H9 (cell line): ENCODE data around the gene PTPN12. TPM values are rescaled to one million over a fixed set of nuclear protein-coding genes. Genes with fewer than 3 reads are reported as not detected.

Experiments used
- DNase-seq: peaks from one replicate; pipeline ENCODE4 v3.0.0-alpha.2; 2017
- H2AFZ ChIP-seq: one replicate; pipeline ENCODE4 v1.6.1; 2013; ENCODE audit warnings: mild to moderate bottlenecking, low read length, control low read depth, moderate library complexity
- H2AK5ac ChIP-seq: 2 replicates; pipeline ENCODE4 v1.6.1; 2013; ENCODE audit warnings: low read length, control low read depth, mixed read lengths; ENCODE audit not compliant: insufficient read length
- H2BK120ac ChIP-seq: one replicate; pipeline ENCODE4 v1.6.1; 2013; ENCODE audit warnings: low read depth, mild to moderate bottlenecking, low read length, control low read depth, inconsistent platforms; ENCODE audit not compliant: poor library complexity, severe bottlenecking
- H2BK12ac ChIP-seq: 2 replicates; pipeline ENCODE4 v1.6.1; 2013; ENCODE audit warnings: low read length, control low read depth, mixed read lengths, low read depth; ENCODE audit not compliant: insufficient read length
- H2BK15ac ChIP-seq: 2 replicates; pipeline ENCODE4 v1.6.1; 2013; ENCODE audit warnings: low read depth, low read length, control low read depth
- H2BK20ac ChIP-seq: one replicate; pipeline ENCODE4 v1.6.1; 2013; ENCODE audit warnings: low read depth, mild to moderate bottlenecking, low read length, control low read depth, inconsistent platforms; ENCODE audit not compliant: poor library complexity, severe bottlenecking
- H2BK5ac ChIP-seq: 2 replicates; pipeline ENCODE4 v1.6.1; 2013; ENCODE audit warnings: low read length, control low read depth, mixed read lengths; ENCODE audit not compliant: insufficient read length
- H3K14ac ChIP-seq: 2 replicates; pipeline ENCODE4 v1.6.1; 2013; ENCODE audit warnings: low read length, control low read depth; ENCODE audit not compliant: insufficient read depth
- H3K18ac ChIP-seq: 2 replicates; pipeline ENCODE4 v1.6.1; 2013; ENCODE audit warnings: low read depth, mild to moderate bottlenecking, mixed read lengths, low read length, control low read depth; ENCODE audit not compliant: insufficient read length
- H3K23ac ChIP-seq: 2 replicates; pipeline ENCODE4 v1.6.1; 2013; ENCODE audit warnings: low read length, control low read depth, mixed read lengths, low read depth; ENCODE audit not compliant: insufficient read length
- H3K23me2 ChIP-seq: 2 replicates; pipeline ENCODE4 v1.6.1; 2013; ENCODE audit warnings: low read depth, mild to moderate bottlenecking, mixed read lengths, low read length, control low read depth; ENCODE audit not compliant: insufficient read length, poor library complexity, severe bottlenecking
- H3K27ac ChIP-seq: 2 replicates; pipeline ENCODE4 v1.5.1; 2013; ENCODE audit warnings: low read length, control low read depth, mixed read lengths, low read depth; ENCODE audit not compliant: insufficient read length
- H3K27me3 ChIP-seq: 2 replicates; pipeline ENCODE4 v1.6.1; 2013; ENCODE audit warnings: low read length, control low read depth, inconsistent platforms; ENCODE audit not compliant: insufficient read depth
- H3K4ac ChIP-seq: 2 replicates; pipeline ENCODE4 v1.6.1; 2013; ENCODE audit warnings: low read depth, mild to moderate bottlenecking, control low read depth, inconsistent platforms, low read length, moderate library complexity
- H3K4me1 ChIP-seq: 2 replicates; pipeline ENCODE4 v1.6.1; 2013; ENCODE audit warnings: low read length, control low read depth, inconsistent platforms; ENCODE audit not compliant: insufficient read depth
- H3K4me2 ChIP-seq: 2 replicates; pipeline ENCODE4 v1.6.1; 2013; ENCODE audit warnings: low read length, control low read depth, mixed read lengths; ENCODE audit not compliant: insufficient read length, insufficient read depth
- H3K56ac ChIP-seq: 2 replicates; pipeline ENCODE4 v1.6.1; 2013; ENCODE audit warnings: low read depth, mild to moderate bottlenecking, mixed read lengths, low read length, control low read depth; ENCODE audit not compliant: insufficient read length
- H3K79me1 ChIP-seq: 2 replicates; pipeline ENCODE4 v1.6.1; 2013; ENCODE audit warnings: low read depth, mild to moderate bottlenecking, moderate library complexity, low read length, control low read depth, inconsistent platforms; ENCODE audit not compliant: insufficient read depth, poor library complexity, severe bottlenecking
- H3K79me2 ChIP-seq: 2 replicates; pipeline ENCODE4 v1.6.1; 2013; ENCODE audit warnings: low read length, control low read depth, inconsistent platforms; ENCODE audit not compliant: insufficient read depth
- H3K9ac ChIP-seq: 2 replicates; pipeline ENCODE4 v1.6.1; 2013; ENCODE audit warnings: low read length, control low read depth, mixed read lengths; ENCODE audit not compliant: insufficient read length; ENCODE audit errors: extremely low read depth
- H3K9me3 ChIP-seq: one replicate; pipeline ENCODE4 v1.6.1; 2013; ENCODE audit warnings: low read depth, low read length, inconsistent platforms; ENCODE audit not compliant: control insufficient read depth
- H3T11ph ChIP-seq: one replicate; pipeline ENCODE4 v1.6.1; 2013; ENCODE audit warnings: mild to moderate bottlenecking, low read length, control low read depth, inconsistent platforms
- H4K20me1 ChIP-seq: one replicate; pipeline ENCODE4 v1.6.1; 2013; ENCODE audit not compliant: control insufficient read depth, insufficient read length, insufficient read depth
- H4K5ac ChIP-seq: 2 replicates; pipeline ENCODE4 v1.6.1; 2013; ENCODE audit warnings: low read depth, mild to moderate bottlenecking, mixed read lengths, low read length, control low read depth; ENCODE audit not compliant: insufficient read length
- H4K8ac ChIP-seq: replicated peaks from 2 replicates; pipeline ENCODE4 v1.6.1; 2013; ENCODE audit warnings: low read length, control low read depth, mixed read lengths, low read depth; ENCODE audit not compliant: insufficient read length
- H4K91ac ChIP-seq: 2 replicates; pipeline ENCODE4 v1.6.1; 2013; ENCODE audit warnings: low read depth, mild to moderate bottlenecking, moderate library complexity, mixed read lengths, low read length, control low read depth; ENCODE audit not compliant: insufficient read length
- H3K27ac Mint-ChIP-seq, 3 experiments: 2 replicates in 2 of 3; 3 replicates in 1 of 3; pipeline ENCODE4 v1.8.0; 2020 to 2021; ENCODE audit warnings: mixed read lengths in 3 of 3, mild to moderate bottlenecking in 1 of 3, moderate library complexity in 1 of 3
- H3K27me3 Mint-ChIP-seq: 2 replicates; pipeline ENCODE4 v1.8.0; 2021; ENCODE audit warnings: low read depth, mild to moderate bottlenecking, moderate library complexity, mixed read lengths
- H3K36me3 Mint-ChIP-seq, 3 experiments: 2 replicates in 2 of 3; 3 replicates in 1 of 3; pipeline ENCODE4 v1.8.0; 2020 to 2021; ENCODE audit warnings: low read depth in 3 of 3, mixed read lengths in 3 of 3; ENCODE audit not compliant: insufficient read depth in 1 of 3
- H3K4me1 Mint-ChIP-seq, 2 experiments: 2 replicates each; pipeline ENCODE4 v1.8.0; 2020; ENCODE audit warnings: mixed read lengths in 2 of 2
- H3K4me3 Mint-ChIP-seq, 2 experiments: 2 replicates in 1 of 2; 3 replicates in 1 of 2; pipeline ENCODE4 v1.8.0; 2020 to 2021; ENCODE audit warnings: mild to moderate bottlenecking in 2 of 2, mixed read lengths in 2 of 2, moderate library complexity in 1 of 2
- H3K9me3 Mint-ChIP-seq, 2 experiments: 2 replicates in 1 of 2; 3 replicates in 1 of 2; pipeline ENCODE4 v1.8.0; 2020; ENCODE audit warnings: mild to moderate bottlenecking in 2 of 2, mixed read lengths in 2 of 2, moderate library complexity in 1 of 2
- CTCF ChIP-seq: fragments of 200-600 bp; sonication (generic); conservative IDR thresholded peaks from 3 replicates; pipeline ENCODE4 v1.8.0; 2021; ENCODE audit warnings: antibody characterized with exemption, mild to moderate bottlenecking
- WGBS: extraction: QIAGEN DNeasy Blood & Tissue Kit; methylation state at CpG from one replicate; pipeline ENCODE4 v1.1.7; 2013; ENCODE audit warnings: missing lambda C conversion rate, low lambda C conversion rate, mixed read lengths; ENCODE audit not compliant: insufficient read length; ENCODE audit errors: extremely low coverage; 5-methylcytosine and 5-hydroxymethylcytosine counted together
- total RNA-seq: library from RNA; stranded (reverse); gene quantifications from 2 replicates; pipeline ENCODE4 v1.2.1, GENCODE V29; 2021

The PTPN12 gene
- total RNA-seq, 1 experiment from 2014 or later, result 128 TPM

GRCh38 chr7:77658928-77659327 is 121.8 kb downstream of the PTPN12 start:
- H4K5ac ChIP-seq, result no peak overlapping the region
- no peak overlapping the region for H2AK5ac ChIP-seq
- H3K9ac ChIP-seq, result no peak overlapping the region
- H3K9me3 ChIP-seq, result no peaks in the 10 kb centered on the region
- no peak overlapping the region for H2AFZ ChIP-seq
- H3T11ph ChIP-seq, result no peak overlapping the region
- no peaks in the 10 kb centered on the region for H3K23me2 ChIP-seq
- no peaks in the 10 kb centered on the region for H3K79me2 ChIP-seq
- no peak overlapping the region for H3K23ac ChIP-seq
- H3K79me1 ChIP-seq, result no peaks in the 10 kb centered on the region
- H3K56ac ChIP-seq, result no peak overlapping the region
- no peaks in the 10 kb centered on the region; a peak in 1 of 5 replicates for H3K9me3 Mint-ChIP-seq
- no peak overlapping the region for H4K8ac ChIP-seq
- peaks cover 3 to 40% (median 9%) of the 10 kb centered on the region in 3 experiments; a peak in 6 of 7 replicates for H3K36me3 Mint-ChIP-seq
- H3K27ac Mint-ChIP-seq, result no peak overlapping the region; a peak in 1 of 7 replicates
- H3K4me3 Mint-ChIP-seq, result no peak overlapping the region
- no peaks in the 10 kb centered on the region for H3K27me3 Mint-ChIP-seq
- H2BK5ac ChIP-seq, result no peak overlapping the region
- H4K91ac ChIP-seq, result no peak overlapping the region
- H3K4ac ChIP-seq, result no peak overlapping the region
- no peak overlapping the region for H3K18ac ChIP-seq
- no peak for DNase-seq
- H2BK15ac ChIP-seq, result no peak overlapping the region
- no CpG with 5 or more reads among the region's 5 CpGs for WGBS
- no peak overlapping the region for H2BK20ac ChIP-seq
- H3K14ac ChIP-seq, result no peak overlapping the region
- H3K27me3 ChIP-seq, result no peaks in the 10 kb centered on the region
- no peak overlapping the region for H2BK120ac ChIP-seq
- no peaks in the 10 kb centered on the region for H3K4me1 ChIP-seq
- H4K20me1 ChIP-seq, result no peaks in the 10 kb centered on the region
- no peak overlapping the region for H3K27ac ChIP-seq
- no peak overlapping the region for H2BK12ac ChIP-seq
- no peak for TF ChIP-seq CTCF
- H3K4me2 ChIP-seq, result no peak overlapping the region
- H3K4me1 Mint-ChIP-seq, result no peaks in the 10 kb centered on the region
